Measurements from ENCODE around the gene RFTN1. TPM values are rescaled to one million over a fixed set of nuclear protein-coding genes. Genes with fewer than 3 reads are reported as not detected.

The RFTN1 gene
- total RNA-seq, 2 experiments from 2014 or later: 101 to 113 TPM

DNA sequence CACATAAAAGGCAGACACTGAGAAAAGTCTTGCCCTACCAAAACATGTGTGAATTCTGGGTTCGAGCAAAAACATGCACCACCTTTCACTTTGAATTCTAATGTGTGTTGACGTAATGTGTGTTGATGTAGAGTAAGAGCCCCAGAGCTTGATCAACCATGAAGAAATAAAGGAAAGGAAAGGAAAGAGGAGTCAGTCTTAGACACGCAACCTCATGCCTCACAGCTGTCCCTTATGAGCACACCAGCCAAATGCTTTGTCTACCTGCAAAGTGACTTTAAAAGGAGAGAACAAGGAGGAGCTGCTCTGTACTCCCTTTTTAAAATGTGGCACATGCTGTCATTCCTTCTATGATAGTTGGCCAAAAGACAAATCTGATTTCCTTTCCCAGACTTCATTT lies 80.8 kb downstream of the RFTN1 start:
- Mint-ChIP-seq H3K4me1 (peaks cover 15% of the 10 kb centered on the region), H3K27me3 (no peaks in the 10 kb centered on the region), H3K27ac (no peak overlapping the region), H3K36me3 (ENCODE audit: low read depth) (peaks cover 48% of the 10 kb centered on the region), H3K9me3 (ENCODE audit: low read depth) (no peaks in the 10 kb centered on the region), H3K4me3 (no peak overlapping the region)
- ATAC-seq: no peak
- ChIA-PET POLR2A (interaction anchor here (0.6 kb wide), 1 partner anchor 84 kb away, joined by 11 read pairs; no protein-coding TSS in a partner anchor), CTCF (no interaction called here)
- intact Hi-C loops (cut with DNase I, micrococcal nuclease): no loop called here
- DNase-seq: no peak

DNA sequence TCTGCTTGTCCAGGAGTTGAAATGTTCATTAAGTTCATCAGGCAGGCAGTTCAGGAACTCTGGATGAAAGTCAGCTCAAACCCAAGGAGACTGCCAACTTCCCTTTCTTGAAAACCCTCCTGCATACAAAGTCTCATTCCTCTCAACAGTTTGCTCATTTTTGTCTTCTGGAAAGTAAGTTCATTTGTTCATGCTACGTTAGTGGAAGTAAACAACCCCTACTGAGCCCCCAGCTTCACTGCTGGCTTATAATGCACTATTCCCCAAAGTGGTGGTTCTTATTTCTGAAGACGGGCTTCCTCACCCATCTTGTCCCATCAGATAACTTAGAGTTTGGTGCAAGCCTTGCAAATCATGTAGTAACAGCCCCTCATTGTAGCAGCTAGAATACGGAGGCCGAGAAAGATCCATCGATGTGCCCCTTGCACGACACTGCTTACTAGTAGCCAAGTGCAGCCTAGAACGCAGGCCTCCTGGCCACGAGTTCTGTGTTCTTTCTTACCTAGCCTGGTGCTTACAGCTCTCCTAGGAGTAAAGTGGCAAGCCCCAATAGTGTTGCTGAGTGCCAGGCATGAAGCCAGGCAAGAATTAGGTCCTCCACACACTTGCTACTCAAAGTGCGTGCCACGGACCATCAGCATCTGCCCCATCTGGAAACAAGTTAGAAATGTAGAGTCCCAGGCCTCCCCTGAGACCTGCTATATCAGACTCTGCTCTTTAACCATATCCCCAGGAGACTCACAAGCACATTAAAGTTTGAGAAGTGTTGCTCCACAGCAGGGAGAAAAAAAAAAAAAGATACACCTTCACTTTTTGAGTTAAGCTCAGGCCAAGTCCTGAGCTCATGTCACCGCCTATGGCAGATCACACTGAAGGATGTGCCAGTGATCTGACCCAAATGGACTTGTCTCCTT lies 82.5 kb downstream of the RFTN1 start:
- intact Hi-C loops (cut with DNase I, micrococcal nuclease): no loop called here
- Mint-ChIP-seq H3K27me3 (no peaks in the 10 kb centered on the region), H3K36me3 (ENCODE audit: low read depth) (peaks cover 62% of the 10 kb centered on the region), H3K9me3 (ENCODE audit: low read depth) (peaks cover 3% of the 10 kb centered on the region), H3K4me1 (peaks cover 19% of the 10 kb centered on the region), H3K27ac (no peak overlapping the region), H3K4me3 (no peak overlapping the region)
- no peak for ATAC-seq
- no peak for DNase-seq
- ChIA-PET POLR2A (no interaction called here), CTCF (interaction anchor here (1.0 to 1.2 kb wide), 3 partner anchors 13 to 123 kb away, joined by 3 to 4 read pairs (median 3); no protein-coding TSS in a partner anchor)

DNA sequence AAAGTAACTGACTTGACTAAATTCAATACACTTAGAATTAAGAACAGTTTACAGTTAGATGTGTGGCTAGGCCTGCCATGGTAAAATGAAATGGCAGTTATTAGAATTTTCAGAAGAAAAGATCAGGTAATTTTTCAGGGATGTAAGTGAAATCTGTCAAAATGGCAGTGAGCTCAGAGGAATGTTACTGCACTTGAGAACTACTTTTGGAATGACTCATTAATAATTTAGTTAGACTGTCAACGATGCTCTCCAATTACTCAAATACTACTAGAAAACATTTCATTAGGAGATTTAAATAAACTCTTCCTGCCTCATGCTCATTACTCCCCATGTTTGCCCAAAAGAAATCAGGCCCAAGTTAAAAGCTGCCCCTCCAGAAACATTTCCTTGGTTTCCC lies 84.4 kb downstream of the RFTN1 start:
- H3K9me3 Mint-ChIP-seq (ENCODE audit: low read depth): peaks cover 3% of the 10 kb centered on the region
- intact Hi-C loops (cut with DNase I, micrococcal nuclease): no loop called here
- CTCF ChIA-PET: interaction anchor here (0.8 kb wide), 1 partner anchor 394 kb away, joined by 3 read pairs; no protein-coding TSS in a partner anchor
- H3K4me3 Mint-ChIP-seq: no peak overlapping the region
- H3K27me3 Mint-ChIP-seq: no peaks in the 10 kb centered on the region
- no peak for DNase-seq
- POLR2A ChIA-PET: no interaction called here
- peaks cover 60% of the 10 kb centered on the region for H3K36me3 Mint-ChIP-seq (ENCODE audit: low read depth)
- H3K4me1 Mint-ChIP-seq: peaks cover 19% of the 10 kb centered on the region
- no peak overlapping the region for H3K27ac Mint-ChIP-seq
- ATAC-seq: no peak

DNA sequence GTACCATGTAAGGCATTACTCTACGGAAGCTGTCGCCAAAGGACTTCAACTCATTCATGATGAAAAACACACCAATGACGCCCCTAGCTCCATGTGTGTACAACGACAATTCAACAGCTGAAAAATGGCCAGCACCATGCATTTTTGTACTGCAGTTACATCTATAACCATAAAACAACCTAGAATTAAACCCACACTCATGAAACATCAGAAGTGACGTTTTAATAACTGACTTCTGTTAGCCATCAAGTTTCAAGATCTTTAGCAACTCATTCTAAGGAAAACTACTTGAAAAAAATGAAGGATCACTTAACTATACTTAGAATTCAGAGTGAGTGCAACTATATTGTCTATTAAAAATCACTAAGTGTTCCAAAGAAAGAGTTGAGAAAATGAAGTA lies 84.9 kb downstream of the RFTN1 start:
- Mint-ChIP-seq H3K27me3 (no peaks in the 10 kb centered on the region), H3K4me3 (no peak overlapping the region), H3K9me3 (ENCODE audit: low read depth) (peaks cover 3% of the 10 kb centered on the region), H3K4me1 (peaks cover 19% of the 10 kb centered on the region), H3K36me3 (ENCODE audit: low read depth) (peaks cover 60% of the 10 kb centered on the region), H3K27ac (no peak overlapping the region)
- DNase-seq: no peak
- CTCF ChIA-PET: no interaction called here
- intact Hi-C loops (cut with DNase I, micrococcal nuclease): no loop called here
- POLR2A ChIA-PET: no interaction called here
- ATAC-seq: no peak

DNA sequence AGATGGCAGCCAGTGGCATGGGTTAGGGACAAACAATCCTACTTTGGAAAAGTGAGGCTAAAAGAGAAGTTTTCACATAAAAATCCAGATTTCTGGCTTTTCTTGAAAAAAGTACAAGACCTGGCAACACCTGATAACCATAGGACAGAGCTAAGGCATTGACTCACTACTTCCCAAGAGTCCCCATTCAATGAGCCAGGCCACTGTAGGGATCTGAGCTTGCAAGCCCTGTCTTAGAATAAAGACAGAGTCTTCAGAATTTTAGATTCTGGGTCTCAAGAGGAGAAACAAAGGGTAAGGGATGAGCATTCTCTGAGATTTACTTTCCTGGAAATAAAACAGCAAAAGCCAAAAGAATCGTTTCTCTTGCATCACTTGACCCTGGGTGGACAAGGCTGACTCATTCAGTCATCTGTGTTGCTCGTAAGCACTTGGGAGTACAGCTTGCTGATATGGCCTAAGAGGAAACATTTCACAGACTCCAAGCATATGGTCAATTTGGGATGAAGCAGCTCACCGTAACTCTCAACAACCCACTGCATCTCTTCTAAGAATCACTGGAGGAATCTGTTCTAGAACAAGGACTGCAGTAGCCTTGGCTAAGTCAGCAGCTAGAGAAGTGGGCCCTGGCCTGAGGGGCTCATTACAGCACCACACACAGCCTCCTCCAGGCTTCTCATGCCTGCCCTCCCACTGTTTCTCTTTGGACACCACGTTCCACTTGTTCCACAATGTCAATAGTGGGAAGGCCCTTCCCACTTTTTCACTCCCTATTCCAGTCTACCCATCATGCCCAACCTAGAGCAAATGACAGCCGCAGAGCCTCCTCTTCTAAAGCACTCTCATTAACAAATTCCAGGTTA lies 86.2 kb downstream of the RFTN1 start:
- H3K4me3 Mint-ChIP-seq: no peak overlapping the region
- intact Hi-C loops (cut with DNase I, micrococcal nuclease): no loop called here
- peaks cover 51% of the 10 kb centered on the region for H3K36me3 Mint-ChIP-seq (ENCODE audit: low read depth)
- ATAC-seq: no peak
- ChIA-PET CTCF (interaction anchor here (0.6 kb wide), 1 partner anchor 15 kb away, joined by 3 read pairs; no protein-coding TSS in a partner anchor), POLR2A (no interaction called here)
- H3K27ac Mint-ChIP-seq: no peak overlapping the region
- no peaks in the 10 kb centered on the region for H3K27me3 Mint-ChIP-seq
- no peak for DNase-seq
- H3K4me1 Mint-ChIP-seq: peaks cover 16% of the 10 kb centered on the region
- H3K9me3 Mint-ChIP-seq (ENCODE audit: low read depth): peaks cover 3% of the 10 kb centered on the region

DNA sequence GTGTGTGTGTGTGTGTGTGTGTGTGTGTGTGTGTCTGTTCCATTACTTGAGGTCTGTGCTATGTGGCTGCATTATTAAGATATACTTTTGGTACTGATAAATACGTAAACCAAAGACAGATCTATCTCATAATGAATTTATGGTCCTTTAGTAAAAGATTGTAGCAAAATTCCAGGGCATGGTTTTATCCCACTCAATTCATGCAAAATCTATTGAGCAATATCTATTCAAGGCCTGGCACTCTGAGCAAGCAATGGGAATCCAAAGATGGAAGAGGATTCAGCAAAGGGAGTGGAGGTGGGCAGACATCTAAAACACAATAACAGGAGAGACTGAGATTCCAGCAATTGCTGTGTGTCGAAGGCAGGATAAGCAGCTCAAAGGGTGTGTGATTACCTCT lies 86.8 kb downstream of the RFTN1 start:
- Mint-ChIP-seq H3K9me3 (ENCODE audit: low read depth) (peaks cover 3% of the 10 kb centered on the region), H3K4me3 (no peak overlapping the region), H3K36me3 (ENCODE audit: low read depth) (peaks cover 44% of the 10 kb centered on the region), H3K27me3 (no peaks in the 10 kb centered on the region), H3K4me1 (peaks cover 12% of the 10 kb centered on the region), H3K27ac (no peak overlapping the region)
- ChIA-PET POLR2A (no interaction called here), CTCF (no interaction called here)
- ATAC-seq (no peak), DNase-seq (no peak)
- intact Hi-C loops (cut with DNase I, micrococcal nuclease): no loop called here

DNA sequence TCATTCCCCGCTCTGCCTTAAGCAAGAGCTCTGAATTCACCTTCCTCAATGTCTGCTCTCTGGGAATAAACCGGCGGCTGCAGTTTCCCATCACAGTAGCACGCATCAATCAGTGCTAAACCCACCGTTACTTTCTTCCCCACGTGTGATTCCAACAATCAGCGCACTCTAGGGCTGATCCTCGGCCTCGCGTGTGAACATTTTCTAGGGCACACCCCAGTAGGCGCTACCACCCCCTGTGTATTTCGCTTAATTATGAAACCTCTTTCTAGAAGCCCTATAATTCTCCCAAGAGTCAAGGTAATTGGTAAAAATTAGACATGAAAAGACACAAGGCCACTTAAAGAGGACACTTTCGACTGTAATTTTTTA lies 87.5 kb downstream of the RFTN1 start:
- ATAC-seq: no peak
- Mint-ChIP-seq H3K36me3 (ENCODE audit: low read depth) (peaks cover 38% of the 10 kb centered on the region), H3K27ac (no peak overlapping the region), H3K4me1 (peaks cover 9% of the 10 kb centered on the region), H3K4me3 (no peak overlapping the region), H3K27me3 (no peaks in the 10 kb centered on the region), H3K9me3 (ENCODE audit: low read depth) (peaks cover 3% of the 10 kb centered on the region)
- intact Hi-C loops (cut with DNase I, micrococcal nuclease): no loop called here
- CTCF ChIA-PET: no interaction called here
- no peak for DNase-seq
- POLR2A ChIA-PET: no interaction called here

DNA sequence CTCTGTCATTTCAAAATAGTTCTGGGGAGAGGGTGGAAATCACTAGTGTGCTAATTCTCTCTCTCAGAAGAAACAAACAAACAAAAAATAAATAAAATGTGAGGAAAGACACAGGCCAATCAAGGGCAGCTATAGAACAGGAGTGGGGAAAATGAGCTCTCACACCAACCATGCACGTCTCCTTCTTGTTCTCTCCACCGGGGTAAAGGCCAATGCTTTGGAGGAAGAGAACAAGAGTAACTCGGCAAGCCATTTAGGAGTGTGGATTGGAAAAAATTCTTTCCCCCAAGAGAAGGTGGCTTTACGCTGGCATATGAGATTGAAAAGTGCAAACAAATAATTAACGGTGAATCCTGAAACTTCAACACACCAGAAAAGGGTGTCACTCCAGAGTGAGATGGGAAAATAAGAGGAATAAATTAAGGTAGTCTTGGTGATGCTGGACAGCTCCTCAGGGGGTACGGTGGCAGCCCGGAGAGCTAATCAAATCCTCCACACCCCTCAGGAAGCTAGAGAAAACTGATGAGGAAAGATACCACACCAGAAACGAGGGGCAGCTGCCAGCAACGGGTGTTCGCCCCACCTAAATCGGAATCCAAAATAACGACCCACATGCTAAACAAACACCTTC lies 88.0 kb downstream of the RFTN1 start:
- no peaks in the 10 kb centered on the region for H3K27me3 Mint-ChIP-seq
- intact Hi-C loops (cut with DNase I, micrococcal nuclease): no loop called here
- no peak overlapping the region for H3K4me3 Mint-ChIP-seq
- H3K27ac Mint-ChIP-seq: no peak overlapping the region
- H3K36me3 Mint-ChIP-seq (ENCODE audit: low read depth): peaks cover 33% of the 10 kb centered on the region
- H3K4me1 Mint-ChIP-seq: peaks cover 9% of the 10 kb centered on the region
- ChIA-PET CTCF (no interaction called here), POLR2A (no interaction called here)
- ATAC-seq: no peak
- peaks cover 3% of the 10 kb centered on the region for H3K9me3 Mint-ChIP-seq (ENCODE audit: low read depth)
- DNase-seq: no peak

DNA sequence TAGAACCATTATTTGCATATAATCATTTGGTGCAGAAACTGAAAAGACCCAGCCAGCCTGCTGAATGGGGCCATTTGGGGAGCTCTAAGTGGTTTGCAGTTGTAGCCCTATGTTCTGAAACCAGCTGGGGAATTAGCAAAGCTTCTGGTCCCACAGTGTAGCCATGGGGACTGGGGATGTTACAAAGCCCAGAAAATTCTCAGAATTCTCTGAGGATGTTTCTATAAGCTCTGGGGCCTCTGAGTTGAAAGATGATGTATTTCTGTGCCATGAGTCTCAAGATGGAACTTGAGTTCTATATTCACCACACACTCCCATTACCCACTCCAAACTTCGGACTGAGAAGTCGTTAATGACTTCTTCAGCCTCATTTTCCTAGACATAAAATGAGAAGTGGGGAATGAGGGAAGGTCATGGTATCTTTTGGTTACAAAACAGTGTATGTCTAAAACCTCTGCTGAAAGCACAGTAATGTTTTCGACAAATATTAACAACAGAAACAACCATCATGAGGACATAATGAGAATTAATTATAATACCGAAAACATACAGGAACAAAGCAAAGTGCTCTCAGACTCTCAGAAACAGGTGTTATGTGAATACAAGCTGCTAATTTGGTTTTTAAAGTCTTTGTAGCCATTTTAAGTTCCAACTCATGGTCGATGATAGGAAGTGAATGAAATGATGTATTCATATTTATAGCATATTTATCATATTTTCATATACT lies 89.4 kb downstream of the RFTN1 start:
- ATAC-seq (no peak), DNase-seq (no peak)
- CTCF ChIA-PET: interaction anchor here (1.5 kb wide), 1 partner anchor 20 kb away, joined by 3 read pairs; no protein-coding TSS in a partner anchor
- Mint-ChIP-seq H3K4me1 (peaks cover 6% of the 10 kb centered on the region), H3K36me3 (ENCODE audit: low read depth) (peaks cover 29% of the 10 kb centered on the region), H3K27ac (no peak overlapping the region), H3K27me3 (no peaks in the 10 kb centered on the region), H3K4me3 (no peak overlapping the region), H3K9me3 (ENCODE audit: low read depth) (peaks cover 3% of the 10 kb centered on the region)
- POLR2A ChIA-PET: interaction anchor here (0.5 to 0.7 kb wide), 2 partner anchors 17 to 902 kb away, joined by 3 to 11 read pairs; no protein-coding TSS in a partner anchor
- intact Hi-C loops (cut with DNase I, micrococcal nuclease): no loop called here

DNA sequence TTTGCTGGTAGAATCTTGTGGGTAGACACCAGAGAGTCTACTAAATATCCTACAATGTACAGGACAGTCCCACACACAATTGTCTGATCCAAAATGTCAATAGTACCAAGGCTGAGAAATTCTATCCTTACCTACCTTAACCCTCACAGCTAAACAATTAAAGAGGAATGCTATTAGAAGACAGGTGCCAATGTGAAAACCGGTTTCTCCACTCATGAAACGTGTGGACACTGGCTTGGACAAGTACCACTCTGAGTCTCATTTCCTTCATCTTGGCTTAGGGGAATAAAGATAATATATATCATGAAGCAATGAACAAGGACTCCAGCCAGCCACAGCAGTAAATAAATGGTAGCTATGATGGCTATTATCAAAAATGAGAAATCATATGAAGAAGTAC lies 90.2 kb downstream of the RFTN1 start:
- ATAC-seq: no peak
- peaks cover 3% of the 10 kb centered on the region for H3K9me3 Mint-ChIP-seq (ENCODE audit: low read depth)
- no peaks in the 10 kb centered on the region for H3K27me3 Mint-ChIP-seq
- H3K4me1 Mint-ChIP-seq: peaks cover 4% of the 10 kb centered on the region
- DNase-seq: no peak
- CTCF ChIA-PET: interaction anchor here (1.5 kb wide), 1 partner anchor 21 kb away, joined by 3 read pairs; no protein-coding TSS in a partner anchor
- H3K36me3 Mint-ChIP-seq (ENCODE audit: low read depth): peaks cover 26% of the 10 kb centered on the region
- no peak overlapping the region for H3K4me3 Mint-ChIP-seq
- POLR2A ChIA-PET: no interaction called here
- no peak overlapping the region for H3K27ac Mint-ChIP-seq
- intact Hi-C loops (cut with DNase I, micrococcal nuclease): no loop called here

All from activated CD4-positive, alpha-beta T cell treated with anti-CD3 and anti-CD28 coated beads for 36 hours (primary cell).